Liver (tissue), 9 donors: ENCODE measurements around the gene DHX9. TPM values are rescaled to one million over a fixed set of nuclear protein-coding genes. Genes with fewer than 3 reads are reported as not detected.

Experiments used
- DNase-seq: peaks from one replicate; pipeline ENCODE4 v3.0.0-alpha.2; 2017; ENCODE audit warnings: low spot score
- H3K27ac ChIP-seq, 2 donors: one replicate each; pipeline ENCODE4 v1.7.0; 2013; ENCODE audit warnings: inconsistent platforms in 2 of 2, low read length in 2 of 2, control low read depth in 1 of 2, low read depth in 1 of 2, mild to moderate bottlenecking in 1 of 2
- H3K27me3 ChIP-seq, 4 donors: one replicate each; pipeline versions ENCODE4 v1.6.1 to v1.7.0; 2013; ENCODE audit warnings: low read length in 3 of 4, inconsistent platforms in 1 of 4, mild to moderate bottlenecking in 1 of 4, moderate library complexity in 1 of 4; ENCODE audit not compliant: control insufficient read depth in 4 of 4, insufficient read depth in 4 of 4
- H3K36me3 ChIP-seq, 4 donors: one replicate each; pipeline versions ENCODE4 v1.6.1 to v1.7.0; 2013; ENCODE audit warnings: low read length in 3 of 4, mild to moderate bottlenecking in 3 of 4, low read depth in 1 of 4, moderate library complexity in 1 of 4; ENCODE audit not compliant: control insufficient read depth in 4 of 4, insufficient read depth in 3 of 4
- H3K4me1 ChIP-seq, 4 donors: one replicate each; pipeline versions ENCODE4 v1.6.1 to v1.7.0; 2013; ENCODE audit warnings: low read length in 3 of 4, mild to moderate bottlenecking in 3 of 4, moderate library complexity in 1 of 4; ENCODE audit not compliant: control insufficient read depth in 4 of 4, insufficient read depth in 4 of 4
- H3K4me3 ChIP-seq, 3 donors: one replicate each; pipeline versions ENCODE4 v1.6.1 to v1.7.0; 2013; ENCODE audit warnings: low read length in 3 of 3, control low read depth in 1 of 3, low read depth in 1 of 3, mild to moderate bottlenecking in 1 of 3
- H3K9ac ChIP-seq, 2 donors: one replicate each; pipeline ENCODE4 v1.7.0; 2013; ENCODE audit warnings: low read length in 2 of 2, mild to moderate bottlenecking in 2 of 2, moderate library complexity in 2 of 2, control low read depth in 1 of 2, low read depth in 1 of 2
- H3K9me3 ChIP-seq, 4 donors: one replicate each; pipeline versions ENCODE4 v1.6.1 to v1.7.0; 2013; ENCODE audit warnings: low read length in 3 of 4; ENCODE audit not compliant: control insufficient read depth in 4 of 4
- EGR1 ChIP-seq, 2 donors: IDR thresholded peaks; 2 replicates each; pipeline ENCODE4 v1.6.1; 2016 to 2018; ENCODE audit warnings: antibody characterized with exemption in 2 of 2, low read depth in 2 of 2
- FOXA1 ChIP-seq: IDR thresholded peaks from 2 replicates; pipeline ENCODE4 v1.6.1; 2016; ENCODE audit warnings: antibody characterized with exemption
- FOXA2 ChIP-seq: IDR thresholded peaks from 2 replicates; pipeline ENCODE4 v1.6.1; 2016; ENCODE audit warnings: antibody characterized with exemption
- GABPA ChIP-seq, 2 donors: IDR thresholded peaks in 1 of 2; conservative IDR thresholded peaks in 1 of 2; 2 replicates each; pipeline ENCODE4 v1.6.1; 2016; ENCODE audit warnings: antibody characterized with exemption in 2 of 2, mild to moderate bottlenecking in 1 of 2, moderate library complexity in 1 of 2
- HNF4A ChIP-seq, 2 donors: conservative IDR thresholded peaks; 2 replicates each; pipeline ENCODE4 v1.6.1; 2016; ENCODE audit warnings: antibody characterized with exemption in 2 of 2, mild to moderate bottlenecking in 2 of 2
- HNF4G ChIP-seq: IDR thresholded peaks from 2 replicates; pipeline ENCODE4 v1.6.1; 2016; ENCODE audit warnings: antibody characterized with exemption
- JUND ChIP-seq, 2 donors: IDR thresholded peaks; 2 replicates each; pipeline ENCODE4 v1.6.1; 2016; ENCODE audit warnings: antibody characterized with exemption in 2 of 2
- NR2F2 ChIP-seq: IDR thresholded peaks from 2 replicates; pipeline ENCODE4 v1.6.1; 2016; ENCODE audit warnings: antibody characterized with exemption
- RAD21 ChIP-seq, 2 donors: IDR thresholded peaks; 2 replicates each; pipeline ENCODE4 v1.6.1; 2016; ENCODE audit warnings: antibody characterized with exemption in 2 of 2, mild to moderate bottlenecking in 2 of 2
- RXRA ChIP-seq, 2 donors: IDR thresholded peaks; 2 replicates each; pipeline ENCODE4 v1.6.1; 2017 to 2018; ENCODE audit warnings: antibody characterized with exemption in 2 of 2, mild to moderate bottlenecking in 1 of 2
- SP1 ChIP-seq: IDR thresholded peaks from 2 replicates; pipeline ENCODE4 v1.6.1; 2018; ENCODE audit warnings: antibody characterized with exemption, mild to moderate bottlenecking
- TAF1 ChIP-seq: conservative IDR thresholded peaks from 2 replicates; pipeline ENCODE4 v1.6.1; 2016; ENCODE audit warnings: antibody characterized with exemption, mild to moderate bottlenecking
- YY1 ChIP-seq: IDR thresholded peaks from 2 replicates; pipeline ENCODE4 v1.6.1; 2016; ENCODE audit warnings: antibody characterized with exemption, mild to moderate bottlenecking
- WGBS: extraction: QIAGEN DNeasy Blood & Tissue Kit; methylation state at CpG from one replicate; pipeline ENCODE4 v1.1.7; 2013; 5-methylcytosine and 5-hydroxymethylcytosine counted together
- polyA plus RNA-seq, 2 donors: library from polyadenylated mRNA; stranded (reverse) in 1 of 2; unstranded in 1 of 2; fragments of 200-250 nt in 1 of 2; fragments of >200 nt in 1 of 2; fragmentation: Nextera tagmentation in 1 of 2; extraction: Ambion mirVana in 1 of 2; gene quantifications; one replicate each; pipeline versions ENCODE4 v1.2.1 to v1.2.3, GENCODE V29; 2013 to 2015
- total RNA-seq, 2 donors: library from RNA; depleted of rRNA; stranded (reverse); fragments of >200 nt; gene quantifications; one replicate each; pipeline ENCODE4 v1.2.3, GENCODE V29; 2014
- TF ChIP-seq, protein P1 (sequence below): IDR thresholded peaks from 2 replicates; pipeline ENCODE4 v1.6.1; 2016; ENCODE audit warnings: antibody characterized with exemption, mild to moderate bottlenecking
- TF ChIP-seq, protein P2 (sequence below): IDR thresholded peaks from 2 replicates; pipeline ENCODE4 v1.6.1; 2016; ENCODE audit warnings: antibody characterized with exemption
- TF ChIP-seq, protein P3 (sequence below): fragments of 150-350 bp; IDR thresholded peaks from 2 replicates; pipeline ENCODE4 v1.5.1; 2017; ENCODE audit warnings: improper control_type of control experiment, low read depth, low read length; ENCODE audit not compliant: missing input control
- TF ChIP-seq, protein P4 (sequence below): IDR thresholded peaks from 2 replicates; pipeline ENCODE4 v1.6.1; 2016; ENCODE audit warnings: antibody characterized with exemption
- TF ChIP-seq, protein P5 (sequence below): IDR thresholded peaks from 2 replicates; pipeline ENCODE4 v1.6.1; 2016; ENCODE audit warnings: antibody characterized with exemption
- donor health status: healthy.
- donor health status: healthy.
- donor health status: healthy.
- donor health status: healthy.
- donor health status: healthy.

The DHX9 gene
- total and polyA plus RNA-seq, 4 donors: 23.1 to 108 (median 47.3) TPM

DNA sequence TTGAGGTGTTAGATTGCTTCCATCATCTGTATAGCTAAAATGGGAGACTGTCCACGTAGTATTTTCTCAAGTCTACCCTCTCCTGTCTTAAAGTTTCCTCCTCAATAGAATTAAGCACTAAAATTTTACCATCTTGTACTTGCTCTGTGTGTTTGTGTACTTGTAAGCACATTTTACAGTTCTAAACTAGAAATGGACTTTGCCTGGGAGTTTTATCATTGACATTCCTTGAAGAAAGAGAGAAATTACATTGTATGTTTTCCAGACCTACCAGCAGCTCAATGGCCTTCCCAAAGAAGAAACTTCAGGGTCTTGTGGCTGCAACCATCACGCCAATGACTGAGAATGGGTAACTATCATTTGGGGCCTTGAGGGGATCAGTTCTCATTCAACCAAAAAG, 45.1 kb upstream of the DHX9 start:
- no peak for TF ChIP-seq SP1
- no peak for TF ChIP-seq YY1
- no peak for TF ChIP-seq RAD21 (IDR thresholded peaks at IDR 0.05)
- TF ChIP-seq EGR1 (IDR thresholded peaks at IDR 0.05; ENCODE audit: low read depth in 2 of 2): no peak
- TF ChIP-seq, protein P1, sequence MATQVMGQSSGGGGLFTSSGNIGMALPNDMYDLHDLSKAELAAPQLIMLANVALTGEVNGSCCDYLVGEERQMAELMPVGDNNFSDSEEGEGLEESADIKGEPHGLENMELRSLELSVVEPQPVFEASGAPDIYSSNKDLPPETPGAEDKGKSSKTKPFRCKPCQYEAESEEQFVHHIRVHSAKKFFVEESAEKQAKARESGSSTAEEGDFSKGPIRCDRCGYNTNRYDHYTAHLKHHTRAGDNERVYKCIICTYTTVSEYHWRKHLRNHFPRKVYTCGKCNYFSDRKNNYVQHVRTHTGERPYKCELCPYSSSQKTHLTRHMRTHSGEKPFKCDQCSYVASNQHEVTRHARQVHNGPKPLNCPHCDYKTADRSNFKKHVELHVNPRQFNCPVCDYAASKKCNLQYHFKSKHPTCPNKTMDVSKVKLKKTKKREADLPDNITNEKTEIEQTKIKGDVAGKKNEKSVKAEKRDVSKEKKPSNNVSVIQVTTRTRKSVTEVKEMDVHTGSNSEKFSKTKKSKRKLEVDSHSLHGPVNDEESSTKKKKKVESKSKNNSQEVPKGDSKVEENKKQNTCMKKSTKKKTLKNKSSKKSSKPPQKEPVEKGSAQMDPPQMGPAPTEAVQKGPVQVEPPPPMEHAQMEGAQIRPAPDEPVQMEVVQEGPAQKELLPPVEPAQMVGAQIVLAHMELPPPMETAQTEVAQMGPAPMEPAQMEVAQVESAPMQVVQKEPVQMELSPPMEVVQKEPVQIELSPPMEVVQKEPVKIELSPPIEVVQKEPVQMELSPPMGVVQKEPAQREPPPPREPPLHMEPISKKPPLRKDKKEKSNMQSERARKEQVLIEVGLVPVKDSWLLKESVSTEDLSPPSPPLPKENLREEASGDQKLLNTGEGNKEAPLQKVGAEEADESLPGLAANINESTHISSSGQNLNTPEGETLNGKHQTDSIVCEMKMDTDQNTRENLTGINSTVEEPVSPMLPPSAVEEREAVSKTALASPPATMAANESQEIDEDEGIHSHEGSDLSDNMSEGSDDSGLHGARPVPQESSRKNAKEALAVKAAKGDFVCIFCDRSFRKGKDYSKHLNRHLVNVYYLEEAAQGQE: no peak
- TF ChIP-seq, protein P2, sequence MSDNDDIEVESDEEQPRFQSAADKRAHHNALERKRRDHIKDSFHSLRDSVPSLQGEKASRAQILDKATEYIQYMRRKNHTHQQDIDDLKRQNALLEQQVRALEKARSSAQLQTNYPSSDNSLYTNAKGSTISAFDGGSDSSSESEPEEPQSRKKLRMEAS: no peak
- 89% methylated on average over 2 of the region's 2 CpGs for WGBS
- Histone ChIP-seq H3K9me3 (no peaks in the 10 kb centered on the region), H3K36me3 (no peaks in the 10 kb centered on the region), H3K4me3 (no peak overlapping the region), H3K27ac (peak overlapping the region; percentile 29 to 74), H3K27me3 (no peaks in the 10 kb centered on the region), H3K4me1 (peaks cover 3 to 18% (median 4%) of the 10 kb centered on the region in 4 donors), H3K9ac (no peak overlapping the region)
- DNase-seq: no peak

DNA sequence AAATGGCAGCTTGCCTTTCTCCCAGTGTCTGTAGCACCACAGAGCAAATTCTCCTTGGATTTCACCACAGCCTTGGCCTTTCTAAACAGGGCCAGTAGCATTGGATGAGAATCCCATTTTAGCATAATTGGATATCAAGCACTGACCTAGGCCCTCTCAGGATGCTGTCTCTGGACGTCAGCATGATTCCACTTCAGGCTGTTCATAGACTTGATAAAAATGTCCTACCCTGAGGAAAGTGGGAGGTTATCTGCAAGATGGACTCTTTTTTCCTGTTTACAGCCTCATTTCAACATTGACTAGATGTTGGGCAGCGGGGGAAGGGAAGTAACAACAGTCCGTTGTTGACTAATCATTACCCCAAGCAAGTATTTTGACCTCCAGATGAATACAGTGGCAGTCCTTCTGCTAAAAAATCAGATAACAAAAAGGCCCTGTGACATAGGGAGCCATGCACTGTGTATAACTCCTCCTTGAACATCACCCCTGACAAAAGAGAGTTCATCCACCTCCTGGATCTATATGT, 44.4 kb upstream of the DHX9 start:
- no peaks in the 10 kb centered on the region for H3K36me3 ChIP-seq
- WGBS: 44% methylated on average over 3 of the region's 3 CpGs
- no peaks in the 10 kb centered on the region for H3K27me3 ChIP-seq
- TF ChIP-seq, protein P3, sequence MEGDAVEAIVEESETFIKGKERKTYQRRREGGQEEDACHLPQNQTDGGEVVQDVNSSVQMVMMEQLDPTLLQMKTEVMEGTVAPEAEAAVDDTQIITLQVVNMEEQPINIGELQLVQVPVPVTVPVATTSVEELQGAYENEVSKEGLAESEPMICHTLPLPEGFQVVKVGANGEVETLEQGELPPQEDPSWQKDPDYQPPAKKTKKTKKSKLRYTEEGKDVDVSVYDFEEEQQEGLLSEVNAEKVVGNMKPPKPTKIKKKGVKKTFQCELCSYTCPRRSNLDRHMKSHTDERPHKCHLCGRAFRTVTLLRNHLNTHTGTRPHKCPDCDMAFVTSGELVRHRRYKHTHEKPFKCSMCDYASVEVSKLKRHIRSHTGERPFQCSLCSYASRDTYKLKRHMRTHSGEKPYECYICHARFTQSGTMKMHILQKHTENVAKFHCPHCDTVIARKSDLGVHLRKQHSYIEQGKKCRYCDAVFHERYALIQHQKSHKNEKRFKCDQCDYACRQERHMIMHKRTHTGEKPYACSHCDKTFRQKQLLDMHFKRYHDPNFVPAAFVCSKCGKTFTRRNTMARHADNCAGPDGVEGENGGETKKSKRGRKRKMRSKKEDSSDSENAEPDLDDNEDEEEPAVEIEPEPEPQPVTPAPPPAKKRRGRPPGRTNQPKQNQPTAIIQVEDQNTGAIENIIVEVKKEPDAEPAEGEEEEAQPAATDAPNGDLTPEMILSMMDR: no peak
- TF ChIP-seq, protein P1: peak; percentile 24
- TF ChIP-seq HNF4A (conservative IDR thresholded peaks at IDR 0.05) (peak; percentile 38 to 59), SP1 (peak; percentile 67), NR2F2 (peak; percentile 70), JUND (IDR thresholded peaks at IDR 0.05) (peak in 1 of 2 donors; percentile 9), RXRA (IDR thresholded peaks at IDR 0.05) (peak; percentile 46 to 75), EGR1 (IDR thresholded peaks at IDR 0.05; ENCODE audit: low read depth in 2 of 2) (no peak), FOXA1 (no peak), TAF1 (no peak), HNF4G (no peak), FOXA2 (peak; percentile 58), GABPA (IDR thresholded peaks at IDR 0.05 in 1 of 2, conservative IDR thresholded peaks at IDR 0.05 in 1 of 2) (no peak), YY1 (peak; percentile 73), RAD21 (IDR thresholded peaks at IDR 0.05) (peak in 1 of 2 donors; percentile 28)
- TF ChIP-seq, protein P4, sequence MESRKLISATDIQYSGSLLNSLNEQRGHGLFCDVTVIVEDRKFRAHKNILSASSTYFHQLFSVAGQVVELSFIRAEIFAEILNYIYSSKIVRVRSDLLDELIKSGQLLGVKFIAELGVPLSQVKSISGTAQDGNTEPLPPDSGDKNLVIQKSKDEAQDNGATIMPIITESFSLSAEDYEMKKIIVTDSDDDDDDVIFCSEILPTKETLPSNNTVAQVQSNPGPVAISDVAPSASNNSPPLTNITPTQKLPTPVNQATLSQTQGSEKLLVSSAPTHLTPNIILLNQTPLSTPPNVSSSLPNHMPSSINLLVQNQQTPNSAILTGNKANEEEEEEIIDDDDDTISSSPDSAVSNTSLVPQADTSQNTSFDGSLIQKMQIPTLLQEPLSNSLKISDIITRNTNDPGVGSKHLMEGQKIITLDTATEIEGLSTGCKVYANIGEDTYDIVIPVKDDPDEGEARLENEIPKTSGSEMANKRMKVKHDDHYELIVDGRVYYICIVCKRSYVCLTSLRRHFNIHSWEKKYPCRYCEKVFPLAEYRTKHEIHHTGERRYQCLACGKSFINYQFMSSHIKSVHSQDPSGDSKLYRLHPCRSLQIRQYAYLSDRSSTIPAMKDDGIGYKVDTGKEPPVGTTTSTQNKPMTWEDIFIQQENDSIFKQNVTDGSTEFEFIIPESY: no peak
- TF ChIP-seq, protein P5, sequence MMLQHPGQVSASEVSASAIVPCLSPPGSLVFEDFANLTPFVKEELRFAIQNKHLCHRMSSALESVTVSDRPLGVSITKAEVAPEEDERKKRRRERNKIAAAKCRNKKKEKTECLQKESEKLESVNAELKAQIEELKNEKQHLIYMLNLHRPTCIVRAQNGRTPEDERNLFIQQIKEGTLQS: peak; percentile 26
- TF ChIP-seq, protein P2: peak; percentile 17
- no peaks in the 10 kb centered on the region for H3K9me3 ChIP-seq
- DNase-seq: no peak
- H3K4me1 ChIP-seq: peaks cover 2 to 16% (median 4%) of the 10 kb centered on the region in 4 donors
- no peak overlapping the region for H3K9ac ChIP-seq
- no peak overlapping the region for H3K4me3 ChIP-seq
- peak overlapping the region; percentile 29 to 74 for H3K27ac ChIP-seq
